Endothelial cell of umbilical vein (primary cell): ENCODE data around the gene RMI2. TPM values are rescaled to one million over a fixed set of nuclear protein-coding genes. Genes with fewer than 3 reads are reported as not detected.

Source experiments
- BruUV-seq: library from RNA; stranded (reverse); fragments of 400-500 nt; replicated peaks from 2 replicates; lab custom pipeline; 2021; lab: Mats Ljungman, UMichigan
- CTCF ChIA-PET: fragments of 300-600, 350-600 bp; sonication (Branson Sonifier 250); formaldehyde crosslinking; loops from one replicate; lab custom pipeline; 2021; ENCODE audit warnings: antibody characterized with exemption, inconsistent platforms; lab: Charles Lee
- POLR2A ChIA-PET: fragments of 300-600, 350-600 bp; sonication (Branson Sonifier 250); formaldehyde crosslinking; loops from one replicate; lab custom pipeline; 2021; ENCODE audit warnings: antibody characterized with exemption, inconsistent platforms; lab: Charles Lee
- DNase-seq: peaks from one replicate; pipeline ENCODE4 v3.0.0-alpha.2; 2011; ENCODE audit warnings: low read depth, low spot score
- FAIRE-seq: peaks from 2 replicates; lab custom pipeline; 2011; peaks lifted over from hg19 to GRCh38; lab: Jason Lieb, UNC
- H2AFZ ChIP-seq: 2 replicates; pipeline ENCODE4 v1.6.0; 2012; ENCODE audit warnings: low read depth, low read length, control low read depth, inconsistent platforms
- H3K27ac ChIP-seq: 2 replicates; pipeline ENCODE4 v1.5.1; 2011; ENCODE audit warnings: low read depth, mild to moderate bottlenecking, control low read depth, low read length, moderate library complexity; ENCODE audit not compliant: insufficient read depth
- H3K27me3 ChIP-seq, 2 experiments: 2 replicates each; pipeline versions ENCODE4 v1.6.0 to v1.6.1; 2011; ENCODE audit warnings: low read length in 2 of 2, mixed read lengths in 1 of 2; ENCODE audit not compliant: control insufficient read depth in 2 of 2, insufficient read depth in 2 of 2
- H3K36me3 ChIP-seq, 2 experiments: 2 replicates in 1 of 2; 3 replicates in 1 of 2; pipeline ENCODE4 v1.5.1; 2011; ENCODE audit warnings: low read length in 2 of 2, mild to moderate bottlenecking in 1 of 2, moderate library complexity in 1 of 2; ENCODE audit not compliant: control insufficient read depth in 2 of 2, insufficient read depth in 2 of 2; ENCODE audit errors: extremely low read depth in 1 of 2
- H3K4me1 ChIP-seq: 3 replicates; pipeline ENCODE4 v1.5.1; 2011; ENCODE audit warnings: mild to moderate bottlenecking, low read length; ENCODE audit not compliant: control insufficient read depth, insufficient read depth; ENCODE audit errors: extremely low read depth
- H3K4me2 ChIP-seq: 2 replicates; pipeline ENCODE4 v1.6.1; 2011; ENCODE audit warnings: low read length, control low read depth, mixed read lengths; ENCODE audit not compliant: insufficient read depth
- H3K4me3 ChIP-seq, 3 experiments: fragments of 200-600 bp in 1 of 3; sonication (generic), shearing (Covaris generic) in 1 of 3; replicated peaks in 1 of 3; 2 replicates each; pipeline ENCODE4 v1.5.1; 2011 to 2016; ENCODE audit warnings: control low read depth in 3 of 3, low read length in 3 of 3, mild to moderate bottlenecking in 2 of 3, inconsistent platforms in 1 of 3, low read depth in 1 of 3, moderate library complexity in 1 of 3; ENCODE audit not compliant: insufficient read depth in 1 of 3
- H3K79me2 ChIP-seq: 2 replicates; pipeline ENCODE4 v1.6.0; 2012; ENCODE audit warnings: low read length, inconsistent platforms; ENCODE audit not compliant: control insufficient read depth, insufficient read depth
- H3K9ac ChIP-seq: replicated peaks from 2 replicates; pipeline ENCODE3; 2011; ENCODE audit warnings: low read length, control low read depth; ENCODE audit not compliant: insufficient read depth; ENCODE audit errors: extremely low read depth
- H3K9me1 ChIP-seq: replicated peaks from 3 replicates; pipeline ENCODE4 v1.6.0; 2011; ENCODE audit warnings: mild to moderate bottlenecking, low read length; ENCODE audit not compliant: control insufficient read depth, insufficient read depth; ENCODE audit errors: extremely low read depth
- H3K9me3 ChIP-seq: replicated peaks from 2 replicates; pipeline ENCODE4 v1.5.1; 2012; ENCODE audit warnings: low read length, inconsistent platforms; ENCODE audit not compliant: control insufficient read depth, insufficient read depth
- H4K20me1 ChIP-seq: replicated peaks from 2 replicates; pipeline ENCODE3; 2011; ENCODE audit warnings: mild to moderate bottlenecking, low read length; ENCODE audit not compliant: control insufficient read depth, insufficient read depth; ENCODE audit errors: extremely low read depth
- CTCF ChIP-seq, 2 donors: IDR thresholded peaks; 1 replicate in 1 of 2; 2 replicates in 1 of 2; pipeline ENCODE4 v1.5.1; 2011; ENCODE audit warnings: low read length in 2 of 2, mild to moderate bottlenecking in 2 of 2, moderate library complexity in 2 of 2, control low read depth in 1 of 2, inconsistent platforms in 1 of 2, low read depth in 1 of 2; ENCODE audit not compliant: insufficient read depth in 1 of 2; ENCODE audit errors: extremely low read depth in 1 of 2
- EZH2 ChIP-seq: IDR thresholded peaks from 2 replicates; pipeline ENCODE4 v1.6.1; 2012; ENCODE audit warnings: borderline replicate concordance, low read depth, mild to moderate bottlenecking, moderate library complexity, low read length, inconsistent platforms; ENCODE audit not compliant: severe bottlenecking
- FOS ChIP-seq: IDR thresholded peaks from 2 replicates; pipeline ENCODE4 v1.6.1; 2011; ENCODE audit warnings: mild to moderate bottlenecking, low read length, moderate library complexity, borderline replicate concordance; ENCODE audit not compliant: insufficient read depth
- GATA2 ChIP-seq: IDR thresholded peaks from 2 replicates; pipeline ENCODE4 v1.7.0; 2011; ENCODE audit warnings: low read depth, mild to moderate bottlenecking, moderate library complexity, mixed read lengths, low read length; ENCODE audit not compliant: insufficient read length, insufficient read depth
- JUN ChIP-seq: IDR thresholded peaks from 2 replicates; pipeline ENCODE4 v1.6.1; 2011; ENCODE audit warnings: borderline replicate concordance, low read depth; ENCODE audit not compliant: insufficient read length, insufficient read depth
- MAX ChIP-seq: IDR thresholded peaks from 2 replicates; pipeline ENCODE4 v1.6.1; 2011; ENCODE audit not compliant: insufficient read depth, insufficient read length
- MYC ChIP-seq: IDR thresholded peaks from one replicate; pipeline ENCODE4 v1.6.1; 2011; ENCODE audit warnings: mild to moderate bottlenecking, low read depth, low read length
- POLR2A ChIP-seq: IDR thresholded peaks from 2 replicates; pipeline ENCODE4 v1.6.1; 2012; ENCODE audit warnings: low read depth, mild to moderate bottlenecking, control low read depth, low read length
- POLR2AphosphoS5 ChIP-seq: IDR thresholded peaks from 2 replicates; pipeline ENCODE4 v1.6.1; 2012; ENCODE audit warnings: low read depth, mild to moderate bottlenecking, control low read depth, low read length, moderate library complexity; ENCODE audit not compliant: insufficient read depth
- dilution Hi-C: fragments of 300-500 bp; cut with MboI; formaldehyde crosslinking; loops from one replicate; pipeline ENCODE4 v1.15.0; 2019; ENCODE audit warnings: low sequenced_read_pairs; ENCODE audit not compliant: extremely low pct_ligation_motif_present
- intact Hi-C: fragments of 100-400 bp; cut with micrococcal nuclease; formaldehyde crosslinking; loops from one replicate; pipeline ENCODE4 v1.10.0; 2022
- polyA plus RNA-seq, 4 experiments: library from polyadenylated mRNA; depleted of rRNA in 3 of 4; stranded (reverse) in 3 of 4; unstranded in 1 of 4; fragments of >200 nt; gene quantifications; 2 replicates each; pipeline versions ENCODE4 v1.2.1 to v1.2.3, GENCODE V29; 2011 to 2012; ENCODE audit warnings: missing spikeins in 1 of 4
- total RNA-seq: library from RNA; stranded (reverse); gene quantifications from 2 replicates; pipeline ENCODE4 v1.2.3, GENCODE V29; 2021

Gene RMI2
- total and polyA plus RNA-seq, 2 donors (not counting 3 experiments of a cell fraction or from before 2014, with no cell fraction given), result 5.3 to 7.7 TPM

- H3K9me3 ChIP-seq, result no peaks in the 10 kb centered on the region
- no peak overlapping the region for H2AFZ ChIP-seq
- CTCF ChIA-PET, result interaction anchor here (1.0 to 2.5 kb wide), 5 partner anchors 19 to 389 kb away, joined by 3 to 10 read pairs (median 5); partner anchors contain the start of gene SOCS1
- BruUV-seq, result no TSS peak
- intact Hi-C loops, result no loop called here
- peaks cover 6% of the 10 kb centered on the region for H3K4me1 ChIP-seq
- DNase-seq, result no peak
- no peaks in the 10 kb centered on the region for H4K20me1 ChIP-seq
- no peaks in the 10 kb centered on the region for H3K36me3 ChIP-seq
- dilution Hi-C loops, result no loop called here
- H3K4me2 ChIP-seq, result no peak overlapping the region
- no peak overlapping the region for H3K27ac ChIP-seq
- H3K79me2 ChIP-seq, result no peaks in the 10 kb centered on the region
- no peak for FAIRE-seq
- POLR2A ChIA-PET, result no interaction called here
- no peaks in the 10 kb centered on the region for H3K27me3 ChIP-seq
- H3K9me1 ChIP-seq, result no peaks in the 10 kb centered on the region
- no peak for TF ChIP-seq CTCF (IDR thresholded peaks at IDR 0.05; ENCODE audit: extremely low read depth in 1 of 2, insufficient read depth in 1 of 2, low read depth in 1 of 2, low read length in 2 of 2)
- TF ChIP-seq POLR2A, result no peak
- no peak for TF ChIP-seq GATA2
- no peak for TF ChIP-seq MAX
- TF ChIP-seq POLR2AphosphoS5, result no peak
- TF ChIP-seq JUN, result no peak
- TF ChIP-seq EZH2, result no peak
- no peak for TF ChIP-seq MYC
- TF ChIP-seq FOS, result no peak
- no peak overlapping the region for H3K9ac ChIP-seq
- H3K4me3 ChIP-seq, result no peak overlapping the region
Measured at GRCh38 chr16:11353158-11353557, 7.9 kb downstream of the RMI2 start.
